ENCODE results near the gene UPK2. TPM values are rescaled to one million over a fixed set of nuclear protein-coding genes. Genes with fewer than 3 reads are reported as not detected.
"Not testable (repeated sequence)": the region's sequence is repeated elsewhere in the genome, so short reads cannot be mapped to it uniquely, and the experiment has no call there.

UPK2 gene
- total RNA-seq, 1 donor from 2014 or later, result 2.2 TPM

- no peak for DNase-seq (ENCODE audit: low spot score in 2 of 2, unreplicated experiment in 2 of 2)
- Mint-ChIP-seq H3K27me3 (ENCODE audit: low read depth) (no peaks in the 10 kb centered on the region), H3K27ac (peak overlapping the region; percentile 79), H3K9me3 (no peaks in the 10 kb centered on the region), H3K36me3 (no peaks in the 10 kb centered on the region), H3K4me3 (no peak overlapping the region), H3K4me1 (peaks cover 17% of the 10 kb centered on the region)
- TF ChIP-seq CTCF (IDR thresholded peaks at IDR 0.05; ENCODE audit: unreplicated experiment), result no peak
Observed at GRCh38 chr11:118939953-118940598, 16.0 kb upstream of the UPK2 start.

DNA sequence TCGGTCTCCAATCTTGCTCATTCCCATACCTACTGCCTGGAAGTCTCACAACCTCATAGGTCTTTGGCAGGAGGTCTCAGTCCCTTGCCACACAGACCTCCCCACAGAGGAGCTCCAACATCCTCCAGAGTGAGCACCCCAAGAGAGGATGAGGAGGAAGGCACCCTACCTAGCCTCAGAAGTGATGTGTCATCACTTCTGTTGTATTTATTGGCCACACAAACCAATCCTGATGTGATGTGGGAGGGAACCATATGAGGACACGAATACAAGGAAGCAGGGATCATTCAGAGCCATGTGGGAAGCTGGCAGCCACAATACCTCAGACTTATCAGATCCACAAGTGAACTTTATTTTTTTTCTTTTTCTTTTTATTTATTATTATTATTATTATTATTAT lies 9.0 kb upstream of the UPK2 start:
- Mint-ChIP-seq H3K4me1 (no peaks in the 10 kb centered on the region), H3K27me3 (ENCODE audit: low read depth) (peaks cover 12% of the 10 kb centered on the region), H3K9me3 (no peaks in the 10 kb centered on the region), H3K4me3 (no peak overlapping the region), H3K36me3 (no peaks in the 10 kb centered on the region), H3K27ac (no peak overlapping the region)
- no peak for TF ChIP-seq CTCF (IDR thresholded peaks at IDR 0.05; ENCODE audit: unreplicated experiment)
- no peak for DNase-seq (ENCODE audit: low spot score in 2 of 2, unreplicated experiment in 2 of 2)

DNA sequence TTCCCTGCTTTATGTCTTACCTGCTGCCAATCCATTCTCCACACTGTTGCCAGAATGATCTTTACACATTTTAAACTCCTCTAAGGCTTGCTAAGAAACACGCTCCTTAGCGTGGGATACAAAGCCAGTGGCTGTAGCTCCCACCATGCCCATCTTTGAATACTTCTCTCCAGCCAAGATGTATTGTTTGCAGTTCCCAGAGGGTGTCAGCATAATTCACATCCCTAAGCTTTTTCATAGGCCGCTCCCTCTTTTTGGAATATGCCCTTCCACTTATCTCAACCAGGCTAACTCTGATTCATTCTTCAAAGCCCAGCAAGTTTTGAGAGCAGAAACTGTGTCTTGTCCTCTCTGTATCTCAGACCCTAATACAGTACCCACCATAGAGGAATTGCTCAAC lies 8.1 kb upstream of the UPK2 start:
- DNase-seq (ENCODE audit: low spot score in 2 of 2, unreplicated experiment in 2 of 2), result no peak
- peaks cover 15% of the 10 kb centered on the region for H3K27me3 Mint-ChIP-seq (ENCODE audit: low read depth)
- no peaks in the 10 kb centered on the region for H3K9me3 Mint-ChIP-seq

GRCh38 chr11:118953265-118953664 lies 2.8 kb upstream of the UPK2 start:
- Mint-ChIP-seq H3K9me3 (no peaks in the 10 kb centered on the region), H3K4me1 (peaks cover 14% of the 10 kb centered on the region), H3K4me3 (no peak overlapping the region), H3K36me3 (no peaks in the 10 kb centered on the region), H3K27me3 (ENCODE audit: low read depth) (peaks cover 22% of the 10 kb centered on the region), H3K27ac (no peak overlapping the region)
- DNase-seq (ENCODE audit: low spot score in 2 of 2, unreplicated experiment in 2 of 2), result no peak
- no peak for TF ChIP-seq CTCF (IDR thresholded peaks at IDR 0.05; ENCODE audit: unreplicated experiment)

More for the DNA sequence above, 8.1 kb upstream of the UPK2 start:
- H3K27ac Mint-ChIP-seq, result no peak overlapping the region
- H3K4me3 Mint-ChIP-seq, result no peak overlapping the region
- H3K4me1 Mint-ChIP-seq, result no peaks in the 10 kb centered on the region
- no peaks in the 10 kb centered on the region for H3K36me3 Mint-ChIP-seq
- TF ChIP-seq CTCF (IDR thresholded peaks at IDR 0.05; ENCODE audit: unreplicated experiment), result no peak

DNA sequence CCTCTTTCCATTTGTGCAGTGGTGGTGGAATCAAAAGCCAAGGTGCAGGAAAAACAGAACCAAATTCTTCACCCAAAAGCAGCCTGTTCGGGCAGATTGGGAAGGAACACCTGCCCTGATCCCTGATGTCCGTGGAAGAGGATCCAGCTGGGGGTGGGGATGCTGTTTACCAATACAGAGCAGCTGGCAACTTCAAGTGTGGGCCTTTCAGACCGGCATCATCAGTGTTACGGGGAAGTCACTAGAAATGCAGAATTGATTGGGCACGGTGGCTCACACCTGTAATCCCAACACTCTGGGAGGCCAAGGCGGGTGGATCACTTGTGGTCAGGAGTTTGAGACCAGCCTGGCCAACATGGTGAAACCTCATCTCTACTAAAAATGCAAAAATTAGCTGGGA lies 2.1 kb upstream of the UPK2 start:
- not testable (repeated sequence) for DNase-seq (ENCODE audit: low spot score in 2 of 2, unreplicated experiment in 2 of 2); H3K36me3 Mint-ChIP-seq; H3K4me3 Mint-ChIP-seq; H3K9me3 Mint-ChIP-seq; H3K27ac Mint-ChIP-seq
- Mint-ChIP-seq H3K4me1 (peaks cover 14% of the 10 kb centered on the region), H3K27me3 (ENCODE audit: low read depth) (peaks cover 23% of the 10 kb centered on the region)

- Mint-ChIP-seq H3K36me3 (no peaks in the 10 kb centered on the region), H3K4me1 (peaks cover 14% of the 10 kb centered on the region), H3K27me3 (ENCODE audit: low read depth) (peaks cover 17% of the 10 kb centered on the region), H3K9me3 (no peaks in the 10 kb centered on the region), H3K4me3 (no peak overlapping the region), H3K27ac (no peak overlapping the region)
- DNase-seq (ENCODE audit: low spot score in 2 of 2, unreplicated experiment in 2 of 2), result no peak
- TF ChIP-seq CTCF (IDR thresholded peaks at IDR 0.05; ENCODE audit: unreplicated experiment), result peak; percentile 48
Observed at GRCh38 chr11:118956847-118957469, 860 bp downstream of the UPK2 start.

Measured in mesothelial cell of epicardium (in vitro differentiated cells).